ENCODE results near the gene LPAR1. TPM values are rescaled to one million over a fixed set of nuclear protein-coding genes. Genes with fewer than 3 reads are reported as not detected.
A peak's percentile ranks its signal among the peaks of the same experiment; 100 is the strongest.

LPAR1 gene
- total RNA-seq, 1 experiment from 2014 or later = 4.9 TPM

DNA sequence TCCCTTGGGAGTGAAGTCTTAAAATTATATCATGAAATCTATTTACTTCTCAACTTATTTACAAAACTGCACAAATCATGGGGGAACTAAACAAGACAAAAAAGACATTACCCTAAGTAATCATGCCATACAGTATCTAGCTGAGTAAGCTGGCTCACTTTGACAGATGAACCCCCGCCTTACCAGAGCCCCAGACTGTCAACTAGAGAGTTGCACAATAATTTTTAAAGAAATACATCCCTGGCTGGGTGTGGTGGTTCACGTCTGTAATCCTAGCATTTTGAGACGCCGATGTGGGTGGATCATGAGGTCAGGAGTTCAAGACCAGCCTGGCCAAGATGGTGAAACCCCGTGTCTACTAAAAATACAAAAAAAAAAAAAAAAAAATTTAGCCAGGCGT lies 62.3 kb downstream of the LPAR1 start (continued):
- TF ChIP-seq, protein P1, sequence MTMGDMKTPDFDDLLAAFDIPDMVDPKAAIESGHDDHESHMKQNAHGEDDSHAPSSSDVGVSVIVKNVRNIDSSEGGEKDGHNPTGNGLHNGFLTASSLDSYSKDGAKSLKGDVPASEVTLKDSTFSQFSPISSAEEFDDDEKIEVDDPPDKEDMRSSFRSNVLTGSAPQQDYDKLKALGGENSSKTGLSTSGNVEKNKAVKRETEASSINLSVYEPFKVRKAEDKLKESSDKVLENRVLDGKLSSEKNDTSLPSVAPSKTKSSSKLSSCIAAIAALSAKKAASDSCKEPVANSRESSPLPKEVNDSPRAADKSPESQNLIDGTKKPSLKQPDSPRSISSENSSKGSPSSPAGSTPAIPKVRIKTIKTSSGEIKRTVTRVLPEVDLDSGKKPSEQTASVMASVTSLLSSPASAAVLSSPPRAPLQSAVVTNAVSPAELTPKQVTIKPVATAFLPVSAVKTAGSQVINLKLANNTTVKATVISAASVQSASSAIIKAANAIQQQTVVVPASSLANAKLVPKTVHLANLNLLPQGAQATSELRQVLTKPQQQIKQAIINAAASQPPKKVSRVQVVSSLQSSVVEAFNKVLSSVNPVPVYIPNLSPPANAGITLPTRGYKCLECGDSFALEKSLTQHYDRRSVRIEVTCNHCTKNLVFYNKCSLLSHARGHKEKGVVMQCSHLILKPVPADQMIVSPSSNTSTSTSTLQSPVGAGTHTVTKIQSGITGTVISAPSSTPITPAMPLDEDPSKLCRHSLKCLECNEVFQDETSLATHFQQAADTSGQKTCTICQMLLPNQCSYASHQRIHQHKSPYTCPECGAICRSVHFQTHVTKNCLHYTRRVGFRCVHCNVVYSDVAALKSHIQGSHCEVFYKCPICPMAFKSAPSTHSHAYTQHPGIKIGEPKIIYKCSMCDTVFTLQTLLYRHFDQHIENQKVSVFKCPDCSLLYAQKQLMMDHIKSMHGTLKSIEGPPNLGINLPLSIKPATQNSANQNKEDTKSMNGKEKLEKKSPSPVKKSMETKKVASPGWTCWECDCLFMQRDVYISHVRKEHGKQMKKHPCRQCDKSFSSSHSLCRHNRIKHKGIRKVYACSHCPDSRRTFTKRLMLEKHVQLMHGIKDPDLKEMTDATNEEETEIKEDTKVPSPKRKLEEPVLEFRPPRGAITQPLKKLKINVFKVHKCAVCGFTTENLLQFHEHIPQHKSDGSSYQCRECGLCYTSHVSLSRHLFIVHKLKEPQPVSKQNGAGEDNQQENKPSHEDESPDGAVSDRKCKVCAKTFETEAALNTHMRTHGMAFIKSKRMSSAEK (CRISPR knock-in tag; IDR thresholded peaks at IDR 0.05; ENCODE audit: borderline replicate concordance) = no peak

DNA sequence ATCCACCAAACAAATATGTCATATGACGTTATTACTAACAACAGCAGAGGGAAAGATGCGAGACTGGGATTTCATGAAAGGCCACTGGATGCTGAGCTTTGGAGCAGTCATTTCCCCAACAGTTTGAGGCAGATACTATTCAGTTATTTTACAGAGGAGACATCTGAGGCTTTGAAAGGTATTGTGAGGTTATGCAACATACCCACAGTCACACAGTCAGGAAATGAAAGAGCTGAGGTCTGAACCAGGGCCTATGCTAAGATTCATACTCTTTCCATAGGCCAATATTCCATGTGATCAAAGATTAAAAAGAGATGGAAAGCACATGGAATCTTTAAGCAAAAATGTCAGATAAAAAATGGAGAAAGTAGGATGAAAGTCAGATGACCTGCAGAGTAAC lies 63.0 kb downstream of the LPAR1 start:
- Mint-ChIP-seq H3K4me1 (peaks cover 20% of the 10 kb centered on the region), H3K36me3 (no peaks in the 10 kb centered on the region; the same call in 1 of the 2 replicates), H3K9me3 (no peaks in the 10 kb centered on the region), H3K27me3 (ENCODE audit: low read depth) (no peaks in the 10 kb centered on the region), H3K4me3 (no peak overlapping the region), H3K27ac (no peak overlapping the region)
- ChIA-PET CTCF (no interaction called here), POLR2A (no interaction called here)
- ATAC-seq = no peak
- TF ChIP-seq ZNF317 (CRISPR knock-in tag; IDR thresholded peaks at IDR 0.05; ENCODE audit: borderline replicate concordance, low read depth) (no peak), PRRX2 (CRISPR knock-in tag; IDR thresholded peaks at IDR 0.05) (no peak), ZNF121 (CRISPR knock-in tag; IDR thresholded peaks at IDR 0.05) (no peak), ZNF232 (CRISPR knock-in tag; IDR thresholded peaks at IDR 0.05) (no peak)
- TF ChIP-seq, protein P2, sequence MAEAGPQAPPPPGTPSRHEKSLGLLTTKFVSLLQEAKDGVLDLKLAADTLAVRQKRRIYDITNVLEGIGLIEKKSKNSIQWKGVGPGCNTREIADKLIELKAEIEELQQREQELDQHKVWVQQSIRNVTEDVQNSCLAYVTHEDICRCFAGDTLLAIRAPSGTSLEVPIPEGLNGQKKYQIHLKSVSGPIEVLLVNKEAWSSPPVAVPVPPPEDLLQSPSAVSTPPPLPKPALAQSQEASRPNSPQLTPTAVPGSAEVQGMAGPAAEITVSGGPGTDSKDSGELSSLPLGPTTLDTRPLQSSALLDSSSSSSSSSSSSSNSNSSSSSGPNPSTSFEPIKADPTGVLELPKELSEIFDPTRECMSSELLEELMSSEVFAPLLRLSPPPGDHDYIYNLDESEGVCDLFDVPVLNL (CRISPR knock-in tag; IDR thresholded peaks at IDR 0.05; ENCODE audit: borderline replicate concordance, low read depth) = no peak
- TF ChIP-seq, protein P3, sequence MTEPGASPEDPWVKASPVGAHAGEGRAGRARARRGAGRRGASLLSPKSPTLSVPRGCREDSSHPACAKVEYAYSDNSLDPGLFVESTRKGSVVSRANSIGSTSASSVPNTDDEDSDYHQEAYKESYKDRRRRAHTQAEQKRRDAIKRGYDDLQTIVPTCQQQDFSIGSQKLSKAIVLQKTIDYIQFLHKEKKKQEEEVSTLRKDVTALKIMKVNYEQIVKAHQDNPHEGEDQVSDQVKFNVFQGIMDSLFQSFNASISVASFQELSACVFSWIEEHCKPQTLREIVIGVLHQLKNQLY (CRISPR knock-in tag; IDR thresholded peaks at IDR 0.05) = no peak
- TF ChIP-seq, protein P4, sequence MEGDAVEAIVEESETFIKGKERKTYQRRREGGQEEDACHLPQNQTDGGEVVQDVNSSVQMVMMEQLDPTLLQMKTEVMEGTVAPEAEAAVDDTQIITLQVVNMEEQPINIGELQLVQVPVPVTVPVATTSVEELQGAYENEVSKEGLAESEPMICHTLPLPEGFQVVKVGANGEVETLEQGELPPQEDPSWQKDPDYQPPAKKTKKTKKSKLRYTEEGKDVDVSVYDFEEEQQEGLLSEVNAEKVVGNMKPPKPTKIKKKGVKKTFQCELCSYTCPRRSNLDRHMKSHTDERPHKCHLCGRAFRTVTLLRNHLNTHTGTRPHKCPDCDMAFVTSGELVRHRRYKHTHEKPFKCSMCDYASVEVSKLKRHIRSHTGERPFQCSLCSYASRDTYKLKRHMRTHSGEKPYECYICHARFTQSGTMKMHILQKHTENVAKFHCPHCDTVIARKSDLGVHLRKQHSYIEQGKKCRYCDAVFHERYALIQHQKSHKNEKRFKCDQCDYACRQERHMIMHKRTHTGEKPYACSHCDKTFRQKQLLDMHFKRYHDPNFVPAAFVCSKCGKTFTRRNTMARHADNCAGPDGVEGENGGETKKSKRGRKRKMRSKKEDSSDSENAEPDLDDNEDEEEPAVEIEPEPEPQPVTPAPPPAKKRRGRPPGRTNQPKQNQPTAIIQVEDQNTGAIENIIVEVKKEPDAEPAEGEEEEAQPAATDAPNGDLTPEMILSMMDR (IDR thresholded peaks at IDR 0.05) = no peak
- DNase-seq (ENCODE audit: low spot score) = no peak

DNA sequence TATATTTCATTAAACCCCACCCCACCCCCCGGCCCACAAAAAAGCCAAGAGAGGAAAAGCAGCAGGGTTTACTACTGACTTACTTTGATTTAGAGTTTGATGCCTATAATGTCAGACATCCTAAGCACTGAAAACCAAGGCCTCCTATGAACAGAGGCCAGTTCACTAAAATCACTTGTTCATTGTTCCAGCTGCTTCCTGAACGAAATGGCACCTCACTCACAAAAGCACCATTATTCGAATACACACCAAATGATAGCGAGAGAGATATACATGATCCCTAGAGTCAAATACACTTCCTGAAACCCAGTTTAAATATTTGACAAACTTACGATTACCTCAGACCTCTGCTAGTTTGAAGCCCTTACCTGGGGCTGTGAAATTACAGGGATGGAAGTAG lies 66.6 kb downstream of the LPAR1 start:
- Mint-ChIP-seq H3K36me3 (no peaks in the 10 kb centered on the region; the same call in 1 of the 2 replicates), H3K9me3 (no peaks in the 10 kb centered on the region), H3K27ac (peak overlapping the region; percentile 66; the same call in 1 of the 2 replicates), H3K4me1 (peaks cover 20% of the 10 kb centered on the region), H3K4me3 (no peak overlapping the region), H3K27me3 (ENCODE audit: low read depth) (no peaks in the 10 kb centered on the region)
- DNase-seq (ENCODE audit: low spot score) (no peak), ATAC-seq (no peak)
- no peak for TF ChIP-seq NFATC4 (CRISPR knock-in tag; IDR thresholded peaks at IDR 0.05)
- TF ChIP-seq GRHL2 (CRISPR knock-in tag; IDR thresholded peaks at IDR 0.05; ENCODE audit: insufficient replicate concordance, severe bottlenecking) = no peak
- TF ChIP-seq, protein P5, sequence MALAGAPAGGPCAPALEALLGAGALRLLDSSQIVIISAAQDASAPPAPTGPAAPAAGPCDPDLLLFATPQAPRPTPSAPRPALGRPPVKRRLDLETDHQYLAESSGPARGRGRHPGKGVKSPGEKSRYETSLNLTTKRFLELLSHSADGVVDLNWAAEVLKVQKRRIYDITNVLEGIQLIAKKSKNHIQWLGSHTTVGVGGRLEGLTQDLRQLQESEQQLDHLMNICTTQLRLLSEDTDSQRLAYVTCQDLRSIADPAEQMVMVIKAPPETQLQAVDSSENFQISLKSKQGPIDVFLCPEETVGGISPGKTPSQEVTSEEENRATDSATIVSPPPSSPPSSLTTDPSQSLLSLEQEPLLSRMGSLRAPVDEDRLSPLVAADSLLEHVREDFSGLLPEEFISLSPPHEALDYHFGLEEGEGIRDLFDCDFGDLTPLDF (CRISPR knock-in tag; IDR thresholded peaks at IDR 0.05) = no peak
- TF ChIP-seq TP53 (CRISPR knock-in tag; IDR thresholded peaks at IDR 0.05) = no peak
- TF ChIP-seq, protein P6, sequence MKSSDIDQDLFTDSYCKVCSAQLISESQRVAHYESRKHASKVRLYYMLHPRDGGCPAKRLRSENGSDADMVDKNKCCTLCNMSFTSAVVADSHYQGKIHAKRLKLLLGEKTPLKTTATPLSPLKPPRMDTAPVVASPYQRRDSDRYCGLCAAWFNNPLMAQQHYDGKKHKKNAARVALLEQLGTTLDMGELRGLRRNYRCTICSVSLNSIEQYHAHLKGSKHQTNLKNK (CRISPR knock-in tag; IDR thresholded peaks at IDR 0.05) = no peak
- TF ChIP-seq, protein P7, sequence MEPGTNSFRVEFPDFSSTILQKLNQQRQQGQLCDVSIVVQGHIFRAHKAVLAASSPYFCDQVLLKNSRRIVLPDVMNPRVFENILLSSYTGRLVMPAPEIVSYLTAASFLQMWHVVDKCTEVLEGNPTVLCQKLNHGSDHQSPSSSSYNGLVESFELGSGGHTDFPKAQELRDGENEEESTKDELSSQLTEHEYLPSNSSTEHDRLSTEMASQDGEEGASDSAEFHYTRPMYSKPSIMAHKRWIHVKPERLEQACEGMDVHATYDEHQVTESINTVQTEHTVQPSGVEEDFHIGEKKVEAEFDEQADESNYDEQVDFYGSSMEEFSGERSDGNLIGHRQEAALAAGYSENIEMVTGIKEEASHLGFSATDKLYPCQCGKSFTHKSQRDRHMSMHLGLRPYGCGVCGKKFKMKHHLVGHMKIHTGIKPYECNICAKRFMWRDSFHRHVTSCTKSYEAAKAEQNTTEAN (CRISPR knock-in tag; IDR thresholded peaks at IDR 0.05) = no peak
- TF ChIP-seq TCF7 (CRISPR knock-in tag; IDR thresholded peaks at IDR 0.05; ENCODE audit: low read depth) = no peak
- no peak for TF ChIP-seq NFYB (CRISPR knock-in tag; conservative IDR thresholded peaks at IDR 0.05; ENCODE audit: low read depth)
- TF ChIP-seq, protein P8, sequence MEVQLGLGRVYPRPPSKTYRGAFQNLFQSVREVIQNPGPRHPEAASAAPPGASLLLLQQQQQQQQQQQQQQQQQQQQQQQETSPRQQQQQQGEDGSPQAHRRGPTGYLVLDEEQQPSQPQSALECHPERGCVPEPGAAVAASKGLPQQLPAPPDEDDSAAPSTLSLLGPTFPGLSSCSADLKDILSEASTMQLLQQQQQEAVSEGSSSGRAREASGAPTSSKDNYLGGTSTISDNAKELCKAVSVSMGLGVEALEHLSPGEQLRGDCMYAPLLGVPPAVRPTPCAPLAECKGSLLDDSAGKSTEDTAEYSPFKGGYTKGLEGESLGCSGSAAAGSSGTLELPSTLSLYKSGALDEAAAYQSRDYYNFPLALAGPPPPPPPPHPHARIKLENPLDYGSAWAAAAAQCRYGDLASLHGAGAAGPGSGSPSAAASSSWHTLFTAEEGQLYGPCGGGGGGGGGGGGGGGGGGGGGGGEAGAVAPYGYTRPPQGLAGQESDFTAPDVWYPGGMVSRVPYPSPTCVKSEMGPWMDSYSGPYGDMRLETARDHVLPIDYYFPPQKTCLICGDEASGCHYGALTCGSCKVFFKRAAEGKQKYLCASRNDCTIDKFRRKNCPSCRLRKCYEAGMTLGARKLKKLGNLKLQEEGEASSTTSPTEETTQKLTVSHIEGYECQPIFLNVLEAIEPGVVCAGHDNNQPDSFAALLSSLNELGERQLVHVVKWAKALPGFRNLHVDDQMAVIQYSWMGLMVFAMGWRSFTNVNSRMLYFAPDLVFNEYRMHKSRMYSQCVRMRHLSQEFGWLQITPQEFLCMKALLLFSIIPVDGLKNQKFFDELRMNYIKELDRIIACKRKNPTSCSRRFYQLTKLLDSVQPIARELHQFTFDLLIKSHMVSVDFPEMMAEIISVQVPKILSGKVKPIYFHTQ (CRISPR knock-in tag; IDR thresholded peaks at IDR 0.05) = no peak
- TF ChIP-seq ZNF121 (CRISPR knock-in tag; IDR thresholded peaks at IDR 0.05) = no peak
- no peak for TF ChIP-seq ZNF416 (CRISPR knock-in tag; IDR thresholded peaks at IDR 0.05)
- no peak for TF ChIP-seq JAZF1 (CRISPR knock-in tag; IDR thresholded peaks at IDR 0.05)
- no peak for TF ChIP-seq SOX15 (CRISPR knock-in tag; IDR thresholded peaks at IDR 0.05)
- POLR2A ChIA-PET = interaction anchor here (0.7 kb wide), 1 partner anchor 23 kb away, joined by 3 read pairs; no protein-coding TSS in a partner anchor
- CTCF ChIA-PET = no interaction called here
